HFFc6 (cell line): Measurements from ENCODE around the gene CD2AP. TPM values are rescaled to one million over a fixed set of nuclear protein-coding genes. Genes with fewer than 3 reads are reported as not detected.

Experiments used
- DNase-seq: peaks from one replicate; pipeline ENCODE4 v3.0.0-alpha.2; 2018
- H3K27ac Mint-ChIP-seq: 2 replicates; pipeline ENCODE4 v1.8.0; 2020; ENCODE audit warnings: mild to moderate bottlenecking, mixed read lengths
- H3K27me3 Mint-ChIP-seq: 2 replicates; pipeline ENCODE4 v1.8.0; 2021; ENCODE audit warnings: mild to moderate bottlenecking, moderate library complexity, mixed read lengths; ENCODE audit not compliant: insufficient read depth
- H3K36me3 Mint-ChIP-seq: 2 replicates; pipeline ENCODE4 v1.8.0; 2021; ENCODE audit warnings: low read depth, mixed read lengths
- H3K4me1 Mint-ChIP-seq: 2 replicates; pipeline ENCODE4 v1.8.0; 2020; ENCODE audit warnings: low read depth, mixed read lengths
- H3K4me3 Mint-ChIP-seq: 2 replicates; pipeline ENCODE4 v1.8.0; 2020; ENCODE audit warnings: mild to moderate bottlenecking, moderate library complexity, mixed read lengths
- H3K9me3 Mint-ChIP-seq: 2 replicates; pipeline ENCODE4 v1.8.0; 2020; ENCODE audit warnings: mild to moderate bottlenecking, mixed read lengths
- CTCF ChIP-seq: fragments of 200-600 bp; sonication (generic); IDR thresholded peaks from 2 replicates; pipeline ENCODE4 v1.5.0; 2021; ENCODE audit warnings: antibody characterized with exemption, mild to moderate bottlenecking
- total RNA-seq, 6 experiments: library from RNA; stranded (reverse); fragmentation: NEBNext Ultra II Directional; extraction: Animal tissue kit (Norgen Biotek cat#: 25700); gene quantifications; 2 replicates in 1 of 6; 3 replicates in 5 of 6; pipeline ENCODE4 v1.2.3, GENCODE V29; 2021

Gene CD2AP
- total RNA-seq, 6 experiments from 2014 or later: 18.1 to 23.0 (median 20.9) TPM

- TF ChIP-seq CTCF: no peak
- H3K27me3 Mint-ChIP-seq: no peaks in the 10 kb centered on the region
- peaks cover 5% of the 10 kb centered on the region; the same call in 1 of the 2 replicates for H3K9me3 Mint-ChIP-seq
- H3K27ac Mint-ChIP-seq: no peak overlapping the region
- H3K36me3 Mint-ChIP-seq: peaks cover 13% of the 10 kb centered on the region
- peaks cover 21% of the 10 kb centered on the region for H3K4me1 Mint-ChIP-seq
- H3K4me3 Mint-ChIP-seq: no peak overlapping the region
- no peak for DNase-seq
Measured at GRCh38 chr6:47502920-47503319, 25.3 kb downstream of the CD2AP start.

- H3K4me3 Mint-ChIP-seq: no peak overlapping the region
- DNase-seq: no peak
- no peak overlapping the region for H3K27ac Mint-ChIP-seq
- no peaks in the 10 kb centered on the region for H3K27me3 Mint-ChIP-seq
- H3K4me1 Mint-ChIP-seq: peaks cover 7% of the 10 kb centered on the region
- TF ChIP-seq CTCF: no peak
- H3K36me3 Mint-ChIP-seq: peaks cover 53% of the 10 kb centered on the region
- peaks cover 29% of the 10 kb centered on the region for H3K9me3 Mint-ChIP-seq
Measured at GRCh38 chr6:47509937-47510336, 32.3 kb downstream of the CD2AP start.

- H3K9me3 Mint-ChIP-seq: peaks cover 24% of the 10 kb centered on the region
- H3K36me3 Mint-ChIP-seq: peaks cover 47% of the 10 kb centered on the region
Measured at GRCh38 chr6:47512872-47513271, 35.3 kb downstream of the CD2AP start.

GRCh38 chr6:47519279-47519678 lies 41.7 kb downstream of the CD2AP start:
- Mint-ChIP-seq H3K27ac (no peak overlapping the region), H3K4me1 (peaks cover 5% of the 10 kb centered on the region), H3K27me3 (no peaks in the 10 kb centered on the region), H3K9me3 (no peaks in the 10 kb centered on the region), H3K4me3 (no peak overlapping the region), H3K36me3 (0 out of 2 replicates have a peak, but pooled peaks cover 7% of the 10 kb centered on the region)
- TF ChIP-seq CTCF: no peak
- DNase-seq: no peak

More at GRCh38 chr6:47512872-47513271, 35.3 kb downstream of the CD2AP start:
- no peaks in the 10 kb centered on the region for H3K27me3 Mint-ChIP-seq
- no peaks in the 10 kb centered on the region for H3K4me1 Mint-ChIP-seq
- TF ChIP-seq CTCF: no peak
- DNase-seq: no peak
- no peak overlapping the region for H3K27ac Mint-ChIP-seq
- H3K4me3 Mint-ChIP-seq: no peak overlapping the region

GRCh38 chr6:47520282-47520681 lies 42.7 kb downstream of the CD2AP start:
- no peak for DNase-seq
- 0 out of 2 replicates have a peak, but pooled peaks cover 7% of the 10 kb centered on the region for H3K36me3 Mint-ChIP-seq
- no peak overlapping the region for H3K4me3 Mint-ChIP-seq
- no peaks in the 10 kb centered on the region for H3K27me3 Mint-ChIP-seq
- peaks cover 11% of the 10 kb centered on the region for H3K4me1 Mint-ChIP-seq
- TF ChIP-seq CTCF: no peak
- no peaks in the 10 kb centered on the region for H3K9me3 Mint-ChIP-seq
- H3K27ac Mint-ChIP-seq: no peak overlapping the region

- Mint-ChIP-seq H3K27ac (no peak overlapping the region; the same call in 1 of the 2 replicates), H3K9me3 (no peaks in the 10 kb centered on the region), H3K4me3 (no peak overlapping the region), H3K27me3 (no peaks in the 10 kb centered on the region), H3K4me1 (peaks cover 18% of the 10 kb centered on the region), H3K36me3 (peaks cover under 1% of the 10 kb centered on the region; the same call in 1 of the 2 replicates)
- no peak for DNase-seq
- TF ChIP-seq CTCF: no peak
Measured at GRCh38 chr6:47521961-47522360, 44.4 kb downstream of the CD2AP start.
